IMR-90 (cell line): ENCODE data around the gene PTK7. TPM values are rescaled to one million over a fixed set of nuclear protein-coding genes. Genes with fewer than 3 reads are reported as not detected.

Experiments
- ATAC-seq: fragments of 200-7000 bp; cut with Tn5 transposase; 2 replicates; pipeline ENCODE4 v1.9.1; 2020; ENCODE audit warnings: low read depth, mild to moderate bottlenecking, moderate library complexity
- BruUV-seq: library from RNA; stranded (reverse); fragments of 400-500 nt; replicated peaks from 2 replicates; lab custom pipeline; 2021; lab: Mats Ljungman, UMichigan
- CTCF ChIA-PET: fragments of 300-600 bp; formaldehyde crosslinking; extraction: SDS; loops from one replicate; lab custom pipeline; 2021; ENCODE audit warnings: antibody characterized with exemption; lab: Yijun Ruan, JAX
- POLR2A ChIA-PET: fragments of 300-600 bp; sonication (Branson Sonifier 250); formaldehyde crosslinking; loops from one replicate; lab custom pipeline; 2022; ENCODE audit warnings: antibody characterized with exemption; ENCODE audit not compliant: unreplicated experiment; lab: Charles Lee
- DNase-seq: peaks from one replicate; pipeline ENCODE4 v3.0.0; 2013
- H2AFZ ChIP-seq: replicated peaks from 2 replicates; pipeline ENCODE3; 2013; ENCODE audit warnings: low read length, mild to moderate bottlenecking; ENCODE audit not compliant: poor library complexity
- H2AK5ac ChIP-seq: 2 replicates; pipeline ENCODE4 v1.6.1; 2013; ENCODE audit warnings: low read depth, low read length, inconsistent platforms
- H2AK9ac ChIP-seq: replicated peaks from 2 replicates; pipeline ENCODE3; 2013; ENCODE audit warnings: mild to moderate bottlenecking, low read depth, low read length, moderate library complexity; ENCODE audit not compliant: poor library complexity
- H2BK120ac ChIP-seq: 2 replicates; pipeline ENCODE4 v1.6.1; 2013; ENCODE audit warnings: low read depth, low read length, inconsistent platforms
- H2BK15ac ChIP-seq: 3 replicates; pipeline ENCODE4 v1.6.1; 2013; ENCODE audit warnings: low read depth, low read length, inconsistent platforms
- H2BK20ac ChIP-seq: 2 replicates; pipeline ENCODE4 v1.6.1; 2013; ENCODE audit warnings: low read depth, mild to moderate bottlenecking, inconsistent platforms, low read length, moderate library complexity
- H2BK5ac ChIP-seq: 2 replicates; pipeline ENCODE4 v1.6.1; 2013; ENCODE audit warnings: mild to moderate bottlenecking, low read depth, low read length, inconsistent platforms; ENCODE audit not compliant: poor library complexity, severe bottlenecking
- H3K14ac ChIP-seq: replicated peaks from 2 replicates; pipeline ENCODE4 v1.6.1; 2013; ENCODE audit warnings: low read depth, low read length, inconsistent platforms
- H3K18ac ChIP-seq: 2 replicates; pipeline ENCODE4 v1.6.1; 2013; ENCODE audit warnings: low read depth, low read length, control low read depth
- H3K23ac ChIP-seq: 2 replicates; pipeline ENCODE4 v1.6.1; 2013; ENCODE audit warnings: low read depth, low read length, inconsistent platforms
- H3K27ac ChIP-seq: 2 replicates; pipeline ENCODE4 v1.5.1; 2013; ENCODE audit warnings: mild to moderate bottlenecking, control low read depth, low read length; ENCODE audit not compliant: insufficient read depth
- H3K27me3 ChIP-seq: 2 replicates; pipeline ENCODE4 v1.6.1; 2013; ENCODE audit warnings: low read length; ENCODE audit not compliant: control insufficient read depth, insufficient read depth
- H3K36me3 ChIP-seq: 2 replicates; pipeline ENCODE4 v1.6.1; 2013; ENCODE audit warnings: low read length, mixed read lengths; ENCODE audit not compliant: control insufficient read depth, insufficient read depth
- H3K4ac ChIP-seq: 2 replicates; pipeline ENCODE4 v1.6.1; 2013; ENCODE audit warnings: low read depth, low read length, inconsistent platforms
- H3K4me1 ChIP-seq: 2 replicates; pipeline ENCODE4 v1.6.1; 2013; ENCODE audit warnings: low read length, mixed read lengths; ENCODE audit not compliant: control insufficient read depth, insufficient read depth
- H3K4me2 ChIP-seq: 2 replicates; pipeline ENCODE4 v1.6.1; 2013; ENCODE audit warnings: low read depth, mild to moderate bottlenecking, control low read depth, low read length, moderate library complexity
- H3K4me3 ChIP-seq: 2 replicates; pipeline ENCODE4 v1.5.1; 2013; ENCODE audit warnings: low read depth, mild to moderate bottlenecking, control low read depth, low read length, moderate library complexity; ENCODE audit not compliant: insufficient read depth
- H3K56ac ChIP-seq: 2 replicates; pipeline ENCODE4 v1.6.1; 2013; ENCODE audit warnings: low read length, inconsistent platforms; ENCODE audit not compliant: insufficient read depth; ENCODE audit errors: extremely low read depth
- H3K79me1 ChIP-seq, 2 experiments: 2 replicates each; pipeline ENCODE4 v1.6.1; 2013; ENCODE audit warnings: low read length in 2 of 2, inconsistent platforms in 1 of 2, low read depth in 1 of 2
- H3K9ac ChIP-seq: 2 replicates; pipeline ENCODE4 v1.6.1; 2013; ENCODE audit warnings: low read depth, low read length, control low read depth
- H3K9me1 ChIP-seq: 2 replicates; pipeline ENCODE4 v1.6.1; 2013; ENCODE audit warnings: low read length, inconsistent platforms; ENCODE audit not compliant: insufficient read depth
- H3K9me3 ChIP-seq: 2 replicates; pipeline ENCODE4 v1.6.1; 2013; ENCODE audit warnings: low read length; ENCODE audit not compliant: control insufficient read depth, insufficient read depth
- H4K20me1 ChIP-seq: 2 replicates; pipeline ENCODE4 v1.6.1; 2013; ENCODE audit warnings: low read length, inconsistent platforms; ENCODE audit not compliant: insufficient read depth
- H4K5ac ChIP-seq: 2 replicates; pipeline ENCODE4 v1.6.1; 2013; ENCODE audit warnings: mild to moderate bottlenecking, low read depth, low read length, control low read depth
- H4K8ac ChIP-seq, 2 experiments: 2 replicates each; pipeline ENCODE4 v1.6.1; 2013; ENCODE audit warnings: low read depth in 2 of 2, low read length in 2 of 2, control low read depth in 1 of 2, inconsistent platforms in 1 of 2
- H4K91ac ChIP-seq: 2 replicates; pipeline ENCODE4 v1.6.1; 2013; ENCODE audit warnings: low read depth, low read length, inconsistent platforms; ENCODE audit not compliant: insufficient read depth
- CEBPB ChIP-seq: IDR thresholded peaks from 2 replicates; pipeline ENCODE4 v1.6.1; 2012; ENCODE audit warnings: low read depth, low read length, improper control_type of control experiment
- CHD1 ChIP-seq: IDR thresholded peaks from 2 replicates; pipeline ENCODE4 v1.6.1; 2012; ENCODE audit warnings: low read depth, low read length, improper control_type of control experiment
- ELK1 ChIP-seq: fragments of 150-350 bp; IDR thresholded peaks from 2 replicates; pipeline ENCODE4 v1.6.1; 2016; ENCODE audit warnings: low read depth, mild to moderate bottlenecking, low read length, moderate library complexity, borderline replicate concordance
- FOS ChIP-seq: fragments of 150-350 bp; IDR thresholded peaks from 2 replicates; pipeline ENCODE4 v1.6.1; 2016; ENCODE audit warnings: low read depth, low read length
- MAFK ChIP-seq: IDR thresholded peaks from 2 replicates; pipeline ENCODE4 v1.6.1; 2012; ENCODE audit warnings: low read depth, low read length, improper control_type of control experiment
- MAZ ChIP-seq: IDR thresholded peaks from 2 replicates; pipeline ENCODE4 v1.6.1; 2012; ENCODE audit warnings: low read depth, mild to moderate bottlenecking, low read length, improper control_type of control experiment, moderate library complexity, borderline replicate concordance
- MXI1 ChIP-seq: IDR thresholded peaks from 2 replicates; pipeline ENCODE4 v1.6.1; 2012; ENCODE audit warnings: low read depth, mild to moderate bottlenecking, low read length, moderate library complexity, borderline replicate concordance
- NFE2L2 ChIP-seq: fragments of 150-350 bp; IDR thresholded peaks from 2 replicates; pipeline ENCODE4 v1.6.1; 2016; ENCODE audit warnings: low read depth, mild to moderate bottlenecking, low read length
- POLR2A ChIP-seq: IDR thresholded peaks from 2 replicates; pipeline ENCODE4 v1.6.1; 2012; ENCODE audit warnings: mild to moderate bottlenecking, low read depth, low read length
- RAD21 ChIP-seq: IDR thresholded peaks from 2 replicates; pipeline ENCODE4 v1.6.1; 2012; ENCODE audit warnings: low read length, improper control_type of control experiment
- SMC3 ChIP-seq: fragments of 150-350 bp; IDR thresholded peaks from 2 replicates; pipeline ENCODE4 v1.6.1; 2016; ENCODE audit warnings: low read depth, mild to moderate bottlenecking, antibody characterized with exemption, low read length, moderate library complexity
- USF2 ChIP-seq: fragments of 150-350 bp; IDR thresholded peaks from 2 replicates; pipeline ENCODE4 v1.6.1; 2017; ENCODE audit warnings: mild to moderate bottlenecking, antibody characterized with exemption, low read length, low read depth
- WGBS, 2 experiments: methylation state at CpG; one replicate each; pipeline versions ENCODE4 v1.1.5 to v1.1.7; 2013; ENCODE audit warnings: missing lambda C conversion rate in 2 of 2; ENCODE audit not compliant: insufficient read length in 1 of 2; ENCODE audit errors: extremely low coverage in 2 of 2; 5-methylcytosine and 5-hydroxymethylcytosine counted together
- dilution Hi-C: fragments of 300-500 bp; cut with HindIII; formaldehyde crosslinking; loops from one replicate; pipeline ENCODE4 v1.14.3; 2018; ENCODE audit warnings: low sequenced_read_pairs; ENCODE audit not compliant: unreplicated experiment
- in situ Hi-C: fragments of 300-500 bp; cut with MboI; formaldehyde crosslinking; loops from 3 replicates; pipeline ENCODE4 v1.14.3; 2019; ENCODE audit warnings: low sequenced_read_pairs, inconsistent platforms, mixed read lengths
- intact Hi-C: fragments of 100-400 bp; cut with micrococcal nuclease; formaldehyde crosslinking; loops from 2 replicates; pipeline ENCODE4 v1.10.0; 2022
- polyA plus RNA-seq, 3 experiments: library from polyadenylated mRNA; depleted of rRNA; stranded (reverse); fragments of >200 nt; gene quantifications; 2 replicates each; pipeline ENCODE4 v1.2.3, GENCODE V29; 2012; ENCODE audit warnings: low replicate concordance in 1 of 3
- total RNA-seq: library from RNA; depleted of rRNA; stranded (reverse); fragments of >200 nt; gene quantifications from 2 replicates; pipeline ENCODE4 v1.2.3, GENCODE V29; 2012

Gene PTK7
- total and polyA plus RNA-seq, 2 of the 4 experiments (the other 2 are of a cell fraction): 47.1 to 142 TPM

DNA sequence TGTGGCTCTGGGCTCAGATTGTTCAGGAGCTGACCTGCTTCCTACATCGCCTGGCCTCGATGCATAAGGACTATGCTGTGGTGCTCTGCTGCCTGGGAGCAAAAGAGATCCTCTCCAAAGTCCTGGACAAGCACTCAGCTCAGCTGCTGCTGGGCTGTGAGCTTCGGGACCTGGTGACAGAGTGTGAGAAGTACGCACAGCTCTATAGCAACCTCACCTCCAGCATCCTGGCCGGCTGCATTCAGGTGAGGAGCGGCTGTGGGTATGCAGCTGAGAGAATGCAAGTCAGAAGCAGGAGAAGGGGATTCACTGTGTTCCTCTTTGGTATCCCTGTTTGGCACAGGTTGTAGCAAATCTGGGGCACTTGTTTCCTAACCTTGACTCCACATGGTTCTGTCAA lies 123.8 kb downstream of the PTK7 start:
- ATAC-seq (no peak), DNase-seq (no peak)
- Histone ChIP-seq H3K27me3 (no peaks in the 10 kb centered on the region), H4K91ac (no peak overlapping the region), H3K23ac (no peak overlapping the region), H2AK9ac (no peak overlapping the region), H3K18ac (no peak overlapping the region), H4K5ac (no peak overlapping the region), H3K79me1 (no peaks in the 10 kb centered on the region), H4K8ac (no peak overlapping the region), H3K27ac (no peak overlapping the region), H2BK15ac (no peak overlapping the region), H2AK5ac (no peak overlapping the region), H3K14ac (no peak overlapping the region), H3K4me3 (no peak overlapping the region), H3K36me3 (peaks cover 47% of the 10 kb centered on the region), H3K9ac (no peak overlapping the region), H2BK5ac (no peak overlapping the region), H2AFZ (no peak overlapping the region), H3K56ac (no peak overlapping the region), H2BK20ac (no peak overlapping the region), H4K20me1 (no peaks in the 10 kb centered on the region), H2BK120ac (no peak overlapping the region), H3K4me2 (no peak overlapping the region), H3K9me1 (no peaks in the 10 kb centered on the region; the same call in 1 of the 2 replicates), H3K4me1 (no peaks in the 10 kb centered on the region), H3K9me3 (no peaks in the 10 kb centered on the region), H3K4ac (no peak overlapping the region)
- POLR2A ChIA-PET: no interaction called here
- no TSS peak for BruUV-seq
- in situ Hi-C loops: no loop called here
- dilution Hi-C loops: no loop called here
- 100% methylated on average over 2 of the region's 6 CpGs; no CpG with 5 or more reads in 1 of the 2 experiments for WGBS, 2 experiments
- CTCF ChIA-PET: interaction anchor here (0.6 kb wide), 1 partner anchor 9 kb away, joined by 3 read pairs; no protein-coding TSS in a partner anchor
- TF ChIP-seq RAD21 (no peak), CHD1 (no peak), NFE2L2 (no peak), USF2 (no peak), ELK1 (no peak), MAZ (no peak), MXI1 (no peak), POLR2A (no peak), SMC3 (no peak), CEBPB (no peak), MAFK (no peak), FOS (no peak)
- intact Hi-C loops: no loop called here
